H1 (cell line): ENCODE results near the gene CPA1. TPM values are rescaled to one million over a fixed set of nuclear protein-coding genes. Genes with fewer than 3 reads are reported as not detected.

Experiments
- CTCF ChIA-PET: fragments of 300-600 bp; sonication (Branson Sonifier 250); formaldehyde crosslinking; loops from one replicate; lab custom pipeline; 2021; ENCODE audit not compliant: partially characterized antibody; lab: Charles Lee
- POLR2A ChIA-PET: fragments of 300-600 bp; sonication (Branson Sonifier 250); formaldehyde crosslinking; loops from one replicate; lab custom pipeline; 2021; ENCODE audit warnings: inconsistent platforms; ENCODE audit not compliant: partially characterized antibody; lab: Charles Lee
- DNase-seq, 2 experiments: peaks; one replicate each; pipeline versions ENCODE4 v3.0.0 to v3.0.0-alpha.2; 2010 to 2022; ENCODE audit warnings: low spot score in 2 of 2, low read depth in 1 of 2, mixed read lengths in 1 of 2
- FAIRE-seq: peaks from 2 replicates; lab custom pipeline; 2011; peaks lifted over from hg19 to GRCh38; lab: Jason Lieb, UNC
- H2AFZ ChIP-seq: 2 replicates; pipeline ENCODE4 v1.8.1; 2012; ENCODE audit warnings: low read length, inconsistent platforms
- H2AK5ac ChIP-seq: 2 replicates; pipeline ENCODE4 v1.6.1; 2013; ENCODE audit warnings: low read depth, low read length
- H2BK120ac ChIP-seq: replicated peaks from 2 replicates; pipeline ENCODE3; 2013; ENCODE audit warnings: low read depth, low read length, inconsistent platforms
- H2BK12ac ChIP-seq: 2 replicates; pipeline ENCODE4 v1.6.1; 2013; ENCODE audit warnings: low read depth, low read length
- H2BK15ac ChIP-seq: 2 replicates; pipeline ENCODE4 v1.6.1; 2013; ENCODE audit warnings: low read length
- H2BK20ac ChIP-seq: 2 replicates; pipeline ENCODE4 v1.6.1; 2013; ENCODE audit warnings: low read length
- H2BK5ac ChIP-seq: 2 replicates; pipeline ENCODE4 v1.6.1; 2013; ENCODE audit warnings: low read depth, low read length
- H3K14ac ChIP-seq: 2 replicates; pipeline ENCODE4 v1.6.1; 2013; ENCODE audit warnings: inconsistent platforms; ENCODE audit not compliant: insufficient read length
- H3K18ac ChIP-seq: 2 replicates; pipeline ENCODE4 v1.6.1; 2013; ENCODE audit warnings: low read length; ENCODE audit errors: extremely low read depth
- H3K23ac ChIP-seq: 2 replicates; pipeline ENCODE4 v1.6.1; 2013; ENCODE audit warnings: inconsistent platforms; ENCODE audit not compliant: insufficient read length
- H3K23me2 ChIP-seq: 2 replicates; pipeline ENCODE4 v1.6.1; 2013; ENCODE audit warnings: low read depth, low read length
- H3K27ac ChIP-seq: 2 replicates; pipeline ENCODE4 v1.6.1; 2011; ENCODE audit warnings: low read depth, low read length, inconsistent platforms
- H3K27me3 ChIP-seq, 4 experiments: replicated peaks in 1 of 4; 1 replicate in 1 of 4; 2 replicates in 3 of 4; pipeline versions ENCODE4 v1.6.1 to v1.8.1; 2011 to 2013; ENCODE audit warnings: low read length in 3 of 4, mild to moderate bottlenecking in 3 of 4, inconsistent platforms in 2 of 4, mixed read lengths in 2 of 4, moderate library complexity in 1 of 4; ENCODE audit not compliant: control insufficient read depth in 3 of 4, insufficient read depth in 3 of 4; ENCODE audit errors: extremely low read depth in 1 of 4
- H3K36me3 ChIP-seq, 4 experiments: 2 replicates each; pipeline versions ENCODE4 v1.6.1 to v1.8.1; 2011 to 2013; ENCODE audit warnings: mild to moderate bottlenecking in 4 of 4, low read length in 3 of 4, moderate library complexity in 2 of 4, control low read depth in 1 of 4, inconsistent platforms in 1 of 4; ENCODE audit not compliant: insufficient read depth in 4 of 4, control insufficient read depth in 2 of 4
- H3K4ac ChIP-seq: replicated peaks from 2 replicates; pipeline ENCODE3; 2013; ENCODE audit warnings: low read length, low read depth, mixed read lengths, inconsistent platforms; ENCODE audit not compliant: insufficient read length
- H3K4me1 ChIP-seq, 4 experiments: replicated peaks in 1 of 4; 1 replicate in 1 of 4; 2 replicates in 3 of 4; pipeline versions ENCODE4 v1.6.1 to v1.8.1; 2011 to 2013; ENCODE audit warnings: low read length in 3 of 4, inconsistent platforms in 2 of 4, mixed read lengths in 1 of 4; ENCODE audit not compliant: insufficient read depth in 4 of 4, control insufficient read depth in 3 of 4
- H3K4me2 ChIP-seq, 2 experiments: 2 replicates each; pipeline versions ENCODE4 v1.6.1 to v1.8.1; 2011 to 2013; ENCODE audit warnings: low read depth in 2 of 2, low read length in 2 of 2, control low read depth in 1 of 2, inconsistent platforms in 1 of 2, mild to moderate bottlenecking in 1 of 2; ENCODE audit not compliant: insufficient read depth in 1 of 2
- H3K4me3 ChIP-seq, 4 experiments: fragments of 200-600, 300-600 bp in 1 of 4; sonication (generic), shearing (Covaris generic), sonication (Bioruptor Twin) in 1 of 4; 2 replicates each; pipeline versions ENCODE4 v1.5.1 to v1.8.1; 2011 to 2016; ENCODE audit warnings: low read length in 4 of 4, low read depth in 3 of 4, control low read depth in 2 of 4, inconsistent platforms in 2 of 4, mild to moderate bottlenecking in 2 of 4, mixed read lengths in 1 of 4, moderate library complexity in 1 of 4; ENCODE audit not compliant: insufficient read depth in 2 of 4; ENCODE audit errors: extremely low read depth in 1 of 4
- H3K56ac ChIP-seq: replicated peaks from 2 replicates; pipeline ENCODE3; 2013; ENCODE audit warnings: low read depth, mild to moderate bottlenecking, mixed read lengths, low read length, inconsistent platforms; ENCODE audit not compliant: insufficient read length
- H3K79me1 ChIP-seq: 2 replicates; pipeline ENCODE4 v1.6.1; 2013; ENCODE audit warnings: low read depth, low read length, control low read depth
- H3K79me2 ChIP-seq, 2 experiments: 2 replicates each; pipeline versions ENCODE4 v1.6.1 to v1.8.1; 2012 to 2013; ENCODE audit warnings: low read length in 2 of 2, mild to moderate bottlenecking in 2 of 2, inconsistent platforms in 1 of 2; ENCODE audit not compliant: insufficient read depth in 2 of 2, control insufficient read depth in 1 of 2
- H3K9ac ChIP-seq, 4 experiments: replicated peaks in 1 of 4; 1 replicate in 1 of 4; 2 replicates in 3 of 4; pipeline versions ENCODE4 v1.6.1 to v1.8.1; 2011 to 2013; ENCODE audit warnings: low read depth in 3 of 4, low read length in 3 of 4, control low read depth in 2 of 4, mild to moderate bottlenecking in 2 of 4, moderate library complexity in 2 of 4, inconsistent platforms in 1 of 4; ENCODE audit errors: extremely low read depth in 1 of 4
- H3K9me3 ChIP-seq, 2 experiments: 2 replicates each; pipeline versions ENCODE4 v1.6.1 to v1.8.1; 2012 to 2013; ENCODE audit warnings: mild to moderate bottlenecking in 2 of 2, moderate library complexity in 2 of 2, control low read depth in 1 of 2, inconsistent platforms in 1 of 2, low read depth in 1 of 2, low read length in 1 of 2, mixed read lengths in 1 of 2; ENCODE audit not compliant: insufficient read depth in 2 of 2
- H4K20me1 ChIP-seq, 2 experiments: replicated peaks in 1 of 2; 2 replicates each; pipeline versions ENCODE3 to v1.8.1; 2011 to 2013; ENCODE audit warnings: inconsistent platforms in 2 of 2, low read length in 2 of 2, mild to moderate bottlenecking in 1 of 2; ENCODE audit not compliant: insufficient read depth in 2 of 2, control insufficient read depth in 1 of 2
- H4K5ac ChIP-seq: 2 replicates; pipeline ENCODE4 v1.6.1; 2013; ENCODE audit warnings: low read length, low read depth, mixed read lengths, inconsistent platforms; ENCODE audit not compliant: insufficient read length
- H4K8ac ChIP-seq: 2 replicates; pipeline ENCODE4 v1.8.0; 2013; ENCODE audit warnings: mild to moderate bottlenecking, moderate library complexity, low read length, inconsistent platforms; ENCODE audit not compliant: insufficient read depth; ENCODE audit errors: extremely low read depth
- H4K91ac ChIP-seq: replicated peaks from 2 replicates; pipeline ENCODE3; 2013; ENCODE audit warnings: low read length, mixed read lengths, inconsistent platforms; ENCODE audit not compliant: insufficient read length
- BRCA1 ChIP-seq: IDR thresholded peaks from 2 replicates; pipeline ENCODE4 v1.6.1; 2012; ENCODE audit warnings: low read depth, low read length, improper control_type of control experiment
- CBX5 ChIP-seq: fragments of 300-800, 300-1000 bp; sonication (generic); IDR thresholded peaks from 2 replicates; pipeline ENCODE4 v1.7.1; 2016; ENCODE audit warnings: antibody characterized with exemption, low read length, low read depth
- JUND ChIP-seq: IDR thresholded peaks from 2 replicates; pipeline ENCODE4 v1.6.1; 2011; ENCODE audit warnings: mild to moderate bottlenecking, improper control_type of control experiment, low read length
- KDM1A ChIP-seq: fragments of 200-600, 300-600 bp; sonication (generic); IDR thresholded peaks from 2 replicates; pipeline ENCODE4 v1.7.1; 2016; ENCODE audit warnings: mild to moderate bottlenecking, low read length, borderline replicate concordance
- NRF1 ChIP-seq: IDR thresholded peaks from 2 replicates; pipeline ENCODE4 v1.6.1; 2011; ENCODE audit warnings: mild to moderate bottlenecking, low read depth, low read length, improper control_type of control experiment
- RAD21 ChIP-seq, 2 experiments: IDR thresholded peaks in 1 of 2; conservative IDR thresholded peaks in 1 of 2; 2 replicates each; pipeline ENCODE4 v1.6.1; 2011; ENCODE audit warnings: low read depth in 2 of 2, low read length in 2 of 2, improper control_type of control experiment in 1 of 2, inconsistent platforms in 1 of 2, mild to moderate bottlenecking in 1 of 2, moderate library complexity in 1 of 2
- RBBP5 ChIP-seq: IDR thresholded peaks from 2 replicates; pipeline ENCODE4 v1.7.1; 2012; ENCODE audit warnings: low read depth, mild to moderate bottlenecking, inconsistent platforms, low read length, moderate library complexity, borderline replicate concordance
- SIRT6 ChIP-seq: IDR thresholded peaks from one replicate; pipeline ENCODE4 v1.7.1; 2012; ENCODE audit warnings: low read length, inconsistent platforms
- SIX5 ChIP-seq: IDR thresholded peaks from 2 replicates; pipeline ENCODE4 v1.6.1; 2011; ENCODE audit warnings: mild to moderate bottlenecking, low read depth, low read length
- SUZ12 ChIP-seq: fragments of 200-600 bp; sonication (generic); IDR thresholded peaks from 2 replicates; pipeline ENCODE4 v1.6.1; 2012; ENCODE audit warnings: mild to moderate bottlenecking, inconsistent platforms, low read length, moderate library complexity, mixed read lengths
- TAF7 ChIP-seq: optimal IDR thresholded peaks from 2 replicates; pipeline ENCODE3; 2011; ENCODE audit warnings: low read depth, mild to moderate bottlenecking, inconsistent platforms, low read length, moderate library complexity, borderline replicate concordance
- YY1 ChIP-seq: IDR thresholded peaks from 2 replicates; pipeline ENCODE4 v1.6.1; 2011; ENCODE audit warnings: low read depth, mild to moderate bottlenecking, low read length
- ZNF274 ChIP-seq: IDR thresholded peaks from 2 replicates; pipeline ENCODE4 v1.7.0; 2012; ENCODE audit warnings: low read length, borderline replicate concordance; ENCODE audit errors: extremely low read depth
- WGBS, 2 experiments: shearing (Covaris generic) in 1 of 2; methylation state at CpG; one replicate each; pipeline versions ENCODE4 v1.1.6 to v1.1.7; 2013 to 2015; ENCODE audit warnings: low lambda C conversion rate in 2 of 2, mixed read lengths in 2 of 2, inconsistent platforms in 1 of 2, low coverage in 1 of 2, missing lambda C conversion rate in 1 of 2; ENCODE audit not compliant: insufficient replicate concordance in 2 of 2, insufficient coverage in 1 of 2, insufficient read length in 1 of 2; ENCODE audit errors: extremely low coverage in 1 of 2, missing lambda C conversion rate in 1 of 2; 5-methylcytosine and 5-hydroxymethylcytosine counted together
- polyA plus RNA-seq, 7 experiments: library from polyadenylated mRNA; depleted of rRNA in 3 of 7; stranded (reverse) in 5 of 7; unstranded in 2 of 7; fragments of >200 nt in 5 of 7; fragments of 200-250 nt in 2 of 7; gene quantifications; 1 replicate in 5 of 7; 2 replicates in 1 of 7; 4 replicates in 1 of 7; pipeline versions ENCODE4 v1.2.1 to v1.2.3, GENCODE V29; 2011 to 2013; ENCODE audit warnings: missing spikeins in 2 of 7, mixed read lengths in 2 of 7
- total RNA-seq: library from RNA; stranded (reverse); fragmentation: NEBNext Ultra II Directional; extraction: Animal tissue kit (Norgen Biotek cat#: 25700); gene quantifications from 2 replicates; pipeline ENCODE4 v1.2.1, GENCODE V29; 2021
- TF ChIP-seq, protein P1 (sequence below): IDR thresholded peaks from 2 replicates; pipeline ENCODE4 v1.6.1; 2012; ENCODE audit warnings: inconsistent platforms

Gene CPA1
- total and polyA plus RNA-seq, 2 of the 8 experiments (the other 6 are each of a cell fraction or from before 2014, with no cell fraction given), result not detected

DNA sequence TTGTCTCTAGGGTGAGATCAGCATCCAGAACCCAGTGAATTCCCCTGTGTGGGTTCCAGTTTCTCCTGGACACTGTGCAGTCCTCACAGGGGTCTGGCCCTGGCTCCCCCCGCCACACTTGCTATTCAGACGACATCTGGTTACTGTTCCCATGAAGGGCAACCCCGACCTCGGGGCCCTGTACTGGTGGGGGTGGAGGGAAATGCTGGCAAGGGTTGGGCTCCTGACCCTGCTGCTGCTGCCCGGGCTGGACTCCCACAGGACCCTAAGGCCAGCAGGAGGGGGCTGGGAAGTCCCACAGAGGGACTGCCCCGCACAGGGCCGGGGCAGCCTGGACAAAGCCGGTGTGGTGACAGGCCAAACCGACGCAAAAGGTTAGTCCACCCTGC, 768 bp upstream of the CPA1 start:
- peaks cover 0 to 2% (median 0%) of the 10 kb centered on the region in 4 experiments; a peak in 1 of 7 replicates for H3K4me1 ChIP-seq
- H3K36me3 ChIP-seq, result no peaks in the 10 kb centered on the region
- no peak overlapping the region for H2BK5ac ChIP-seq
- H3K9me3 ChIP-seq, result peaks cover 18% of the 10 kb centered on the region in 2 experiments
- no peak overlapping the region for H2BK15ac ChIP-seq
- no peak overlapping the region; the same call in 1 of the 2 replicates for H4K8ac ChIP-seq
- no peaks in the 10 kb centered on the region; a peak in 1 of 7 replicates for H3K27me3 ChIP-seq
- H3K4me2 ChIP-seq, result no peak overlapping the region
- ChIA-PET POLR2A (interaction anchor here (0.6 kb wide), 1 partner anchor 106 kb away, joined by 3 read pairs; no protein-coding TSS in a partner anchor), CTCF (interaction anchor here (0.9 to 5.7 kb wide), 6 partner anchors 12 to 136 kb away, joined by 3 to 59 read pairs (median 5); partner anchors contain the start of gene CPA5)
- H2AK5ac ChIP-seq, result no peak overlapping the region
- H3K4me3 ChIP-seq, result no peak overlapping the region
- no peak overlapping the region for H3K18ac ChIP-seq
- WGBS, 2 experiments, result 89% methylated on average over 10 of the region's 10 CpGs; no CpG with 5 or more reads in 1 of the 2 experiments
- no peak overlapping the region for H2BK20ac ChIP-seq
- no peak overlapping the region for H4K5ac ChIP-seq
- H4K91ac ChIP-seq, result no peak overlapping the region
- H4K20me1 ChIP-seq, result no peaks in the 10 kb centered on the region
- H3K14ac ChIP-seq, result no peak overlapping the region
- no peaks in the 10 kb centered on the region for H3K79me1 ChIP-seq
- no peak overlapping the region for H3K4ac ChIP-seq
- H3K79me2 ChIP-seq, result no peaks in the 10 kb centered on the region
- H3K27ac ChIP-seq, result no peak overlapping the region
- H3K23me2 ChIP-seq, result no peaks in the 10 kb centered on the region; the same call in 1 of the 2 replicates
- H3K23ac ChIP-seq, result no peak overlapping the region
- FAIRE-seq (no peak), DNase-seq (no peak)
- 0 out of 2 replicates have a peak overlapping the region, but pooled peaks have one; percentile 40 for H2AFZ ChIP-seq
- no peak overlapping the region for H2BK12ac ChIP-seq
- H3K56ac ChIP-seq, result no peak overlapping the region
- H2BK120ac ChIP-seq, result no peak overlapping the region
- H3K9ac ChIP-seq, result no peak overlapping the region
- TF ChIP-seq SUZ12, result no peak
- TF ChIP-seq JUND, result no peak
- no peak for TF ChIP-seq SIRT6
- TF ChIP-seq TAF7, result no peak
- TF ChIP-seq, protein P1, sequence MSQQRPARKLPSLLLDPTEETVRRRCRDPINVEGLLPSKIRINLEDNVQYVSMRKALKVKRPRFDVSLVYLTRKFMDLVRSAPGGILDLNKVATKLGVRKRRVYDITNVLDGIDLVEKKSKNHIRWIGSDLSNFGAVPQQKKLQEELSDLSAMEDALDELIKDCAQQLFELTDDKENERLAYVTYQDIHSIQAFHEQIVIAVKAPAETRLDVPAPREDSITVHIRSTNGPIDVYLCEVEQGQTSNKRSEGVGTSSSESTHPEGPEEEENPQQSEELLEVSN, result no peak
- TF ChIP-seq CBX5, result no peak
- TF ChIP-seq KDM1A, result no peak
- TF ChIP-seq BRCA1, result no peak
- TF ChIP-seq YY1, result no peak
- no peak for TF ChIP-seq SIX5
- no peak for TF ChIP-seq ZNF274
- no peak for TF ChIP-seq RAD21 (IDR thresholded peaks at IDR 0.05 in 1 of 2, conservative IDR thresholded peaks at IDR 0.05 in 1 of 2; ENCODE audit: low read depth in 2 of 2, low read length in 2 of 2)
- no peak for TF ChIP-seq RBBP5
- TF ChIP-seq NRF1, result no peak
